Activated CD8-positive, alpha-beta memory T cell treated with anti-CD3 and anti-CD28 coated beads for 36 hours (primary cell): ENCODE measurements around the gene PCDHA12. TPM values are rescaled to one million over a fixed set of nuclear protein-coding genes. Genes with fewer than 3 reads are reported as not detected.
"Not testable (repeated sequence)": the region's sequence is repeated elsewhere in the genome, so short reads cannot be mapped to it uniquely, and the experiment has no call there.

Source experiments
- CTCF ChIA-PET: fragments of 350-600 bp; sonication (Branson Sonifier 250); formaldehyde crosslinking; loops from one replicate; lab custom pipeline; 2021; ENCODE audit warnings: antibody characterized with exemption; lab: Charles Lee
- POLR2A ChIA-PET: fragments of 350-600 bp; sonication (Branson Sonifier 250); formaldehyde crosslinking; loops from one replicate; lab custom pipeline; 2021; ENCODE audit warnings: antibody characterized with exemption; lab: Charles Lee
- total RNA-seq, 2 experiments: library from RNA; stranded (reverse); gene quantifications; one replicate each; pipeline ENCODE4 v1.2.3, GENCODE V29; 2021

PCDHA12 gene, protein sequence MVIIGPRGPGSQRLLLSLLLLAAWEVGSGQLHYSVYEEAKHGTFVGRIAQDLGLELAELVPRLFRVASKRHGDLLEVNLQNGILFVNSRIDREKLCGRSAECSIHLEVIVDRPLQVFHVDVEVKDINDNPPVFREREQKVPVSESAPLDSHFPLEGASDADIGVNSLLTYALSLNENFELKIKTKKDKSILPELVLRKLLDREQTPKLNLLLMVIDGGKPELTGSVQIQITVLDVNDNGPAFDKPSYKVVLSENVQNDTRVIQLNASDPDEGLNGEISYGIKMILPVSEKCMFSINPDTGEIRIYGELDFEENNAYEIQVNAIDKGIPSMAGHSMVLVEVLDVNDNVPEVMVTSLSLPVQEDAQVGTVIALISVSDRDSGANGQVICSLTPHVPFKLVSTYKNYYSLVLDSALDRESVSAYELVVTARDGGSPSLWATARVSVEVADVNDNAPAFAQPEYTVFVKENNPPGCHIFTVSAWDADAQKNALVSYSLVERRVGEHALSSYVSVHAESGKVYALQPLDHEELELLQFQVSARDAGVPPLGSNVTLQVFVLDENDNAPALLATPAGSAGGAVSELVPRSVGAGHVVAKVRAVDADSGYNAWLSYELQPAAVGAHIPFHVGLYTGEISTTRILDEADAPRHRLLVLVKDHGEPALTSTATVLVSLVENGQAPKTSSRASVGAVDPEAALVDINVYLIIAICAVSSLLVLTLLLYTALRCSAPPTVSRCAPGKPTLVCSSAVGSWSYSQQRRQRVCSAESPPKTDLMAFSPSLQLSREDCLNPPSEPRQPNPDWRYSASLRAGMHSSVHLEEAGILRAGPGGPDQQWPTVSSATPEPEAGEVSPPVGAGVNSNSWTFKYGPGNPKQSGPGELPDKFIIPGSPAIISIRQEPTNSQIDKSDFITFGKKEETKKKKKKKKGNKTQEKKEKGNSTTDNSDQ
- total RNA-seq, result not detected

DNA sequence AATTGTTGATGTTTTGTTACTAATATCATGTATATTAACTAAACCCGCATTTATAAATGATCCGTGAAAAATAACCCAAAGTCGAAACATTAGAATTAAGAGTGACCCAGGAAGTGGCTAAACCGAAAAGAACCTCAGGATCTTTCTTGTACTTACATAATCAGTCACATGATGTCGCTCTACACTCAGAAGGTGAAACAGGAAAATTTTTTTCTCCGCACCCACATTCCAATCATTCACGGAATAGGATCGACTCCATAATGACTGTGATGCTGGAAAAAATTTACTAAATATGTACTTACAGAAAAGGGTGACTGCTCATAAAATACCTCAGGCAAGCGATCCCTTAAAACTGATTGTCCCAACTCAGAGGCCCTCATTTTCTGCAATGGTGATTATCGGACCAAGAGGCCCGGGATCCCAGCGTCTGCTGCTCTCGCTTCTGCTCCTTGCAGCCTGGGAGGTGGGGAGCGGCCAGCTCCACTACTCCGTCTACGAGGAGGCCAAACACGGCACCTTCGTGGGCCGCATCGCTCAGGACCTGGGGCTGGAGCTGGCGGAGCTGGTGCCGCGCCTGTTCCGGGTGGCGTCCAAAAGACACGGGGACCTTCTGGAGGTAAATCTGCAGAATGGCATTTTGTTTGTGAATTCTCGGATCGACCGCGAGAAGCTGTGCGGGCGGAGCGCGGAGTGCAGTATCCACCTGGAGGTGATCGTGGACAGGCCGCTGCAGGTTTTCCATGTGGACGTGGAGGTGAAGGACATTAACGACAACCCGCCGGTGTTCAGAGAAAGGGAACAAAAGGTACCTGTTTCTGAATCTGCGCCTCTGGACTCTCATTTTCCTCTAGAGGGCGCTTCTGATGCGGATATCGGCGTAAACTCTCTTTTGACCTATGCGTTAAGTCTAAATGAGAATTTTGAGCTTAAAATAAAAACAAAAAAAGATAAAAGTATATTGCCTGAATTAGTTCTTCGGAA is at the start of gene PCDHA12:
TSS of gene PCDHA12 (plus strand) at position 224 of the 981 bp plus-strand sequence. CDS start at position 389, 165 bp downstream.
- CTCF ChIA-PET, result no interaction called here
- POLR2A ChIA-PET, result no interaction called here

GRCh38 chr5:140827704-140828361 is 47.3 kb upstream of the PCDHA12 start, which contains the start of gene PCDHA6:
TSS of gene PCDHA6 (plus strand) at chr5:140827960. CDS start at chr5:140828092, 132 bp downstream.
- ChIA-PET POLR2A (no interaction called here), CTCF (no interaction called here)

- ChIA-PET CTCF (no interaction called here), POLR2A (no interaction called here)
Measured at GRCh38 chr5:140828362-140828737, 46.8 kb upstream of the PCDHA12 start.

GRCh38 chr5:140829511-140830501 is 45.3 kb upstream of the PCDHA12 start:
- POLR2A ChIA-PET, CTCF ChIA-PET: not testable (repeated sequence)

- ChIA-PET POLR2A (no interaction called here), CTCF (no interaction called here)
Measured at GRCh38 chr5:140833993-140834392, 41.1 kb upstream of the PCDHA12 start, which contains the start of gene PCDHA7. TSS of gene PCDHA7 (plus strand) at chr5:140834269. CDS start at chr5:140834384, 115 bp downstream.

DNA sequence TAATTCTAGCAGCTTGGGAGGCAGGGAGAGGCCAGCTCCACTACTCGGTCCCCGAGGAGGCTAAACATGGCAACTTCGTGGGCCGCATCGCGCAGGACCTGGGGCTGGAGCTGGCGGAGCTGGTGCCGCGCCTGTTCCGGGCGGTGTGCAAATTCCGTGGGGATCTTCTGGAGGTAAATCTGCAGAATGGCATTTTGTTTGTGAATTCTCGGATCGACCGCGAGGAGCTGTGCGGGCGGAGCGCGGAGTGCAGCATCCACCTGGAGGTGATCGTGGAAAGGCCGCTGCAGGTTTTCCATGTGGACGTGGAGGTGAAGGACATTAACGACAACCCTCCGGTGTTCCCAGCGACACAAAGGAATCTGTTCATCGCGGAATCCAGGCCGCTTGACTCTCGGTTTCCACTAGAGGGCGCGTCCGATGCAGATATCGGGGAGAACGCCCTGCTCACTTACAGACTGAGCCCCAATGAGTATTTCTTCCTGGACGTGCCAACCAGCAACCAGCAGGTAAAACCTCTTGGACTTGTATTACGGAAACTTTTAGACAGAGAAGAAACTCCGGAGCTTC is 40.6 kb upstream of the PCDHA12 start:
- POLR2A ChIA-PET, CTCF ChIA-PET: not testable (repeated sequence)

DNA sequence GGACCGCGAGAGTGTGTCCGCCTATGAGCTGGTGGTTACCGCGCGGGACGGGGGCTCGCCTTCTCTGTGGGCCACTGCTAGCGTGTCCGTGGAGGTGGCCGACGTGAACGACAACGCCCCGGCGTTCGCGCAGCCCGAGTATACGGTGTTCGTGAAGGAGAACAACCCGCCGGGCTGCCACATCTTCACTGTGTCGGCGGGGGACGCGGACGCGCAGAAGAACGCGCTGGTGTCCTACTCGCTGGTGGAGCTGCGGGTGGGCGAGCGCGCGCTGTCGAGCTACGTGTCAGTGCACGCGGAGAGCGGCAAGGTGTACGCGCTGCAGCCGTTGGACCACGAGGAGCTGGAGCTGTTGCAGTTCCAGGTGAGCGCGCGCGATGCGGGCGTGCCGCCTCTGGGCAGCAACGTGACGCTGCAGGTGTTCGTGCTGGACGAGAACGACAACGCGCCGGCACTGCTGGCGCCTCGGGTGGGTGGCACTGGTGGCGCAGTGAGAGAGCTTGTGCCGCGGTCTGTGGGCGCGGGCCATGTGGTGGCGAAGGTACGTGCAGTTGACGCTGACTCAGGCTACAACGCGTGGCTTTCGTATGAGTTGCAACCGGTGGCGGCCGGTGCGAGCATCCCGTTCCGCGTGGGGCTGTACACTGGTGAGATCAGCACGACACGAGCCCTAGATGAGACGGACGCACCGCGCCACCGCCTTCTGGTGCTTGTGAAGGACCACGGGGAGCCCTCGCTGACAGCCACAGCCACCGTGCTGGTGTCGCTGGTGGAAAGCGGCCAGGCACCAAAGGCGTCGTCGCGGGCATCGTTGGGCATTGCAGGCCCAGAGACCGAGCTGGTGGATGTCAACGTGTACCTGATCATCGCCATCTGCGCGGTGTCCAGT is 39.2 kb upstream of the PCDHA12 start:
- CTCF ChIA-PET, result no interaction called here
- POLR2A ChIA-PET, result no interaction called here

DNA sequence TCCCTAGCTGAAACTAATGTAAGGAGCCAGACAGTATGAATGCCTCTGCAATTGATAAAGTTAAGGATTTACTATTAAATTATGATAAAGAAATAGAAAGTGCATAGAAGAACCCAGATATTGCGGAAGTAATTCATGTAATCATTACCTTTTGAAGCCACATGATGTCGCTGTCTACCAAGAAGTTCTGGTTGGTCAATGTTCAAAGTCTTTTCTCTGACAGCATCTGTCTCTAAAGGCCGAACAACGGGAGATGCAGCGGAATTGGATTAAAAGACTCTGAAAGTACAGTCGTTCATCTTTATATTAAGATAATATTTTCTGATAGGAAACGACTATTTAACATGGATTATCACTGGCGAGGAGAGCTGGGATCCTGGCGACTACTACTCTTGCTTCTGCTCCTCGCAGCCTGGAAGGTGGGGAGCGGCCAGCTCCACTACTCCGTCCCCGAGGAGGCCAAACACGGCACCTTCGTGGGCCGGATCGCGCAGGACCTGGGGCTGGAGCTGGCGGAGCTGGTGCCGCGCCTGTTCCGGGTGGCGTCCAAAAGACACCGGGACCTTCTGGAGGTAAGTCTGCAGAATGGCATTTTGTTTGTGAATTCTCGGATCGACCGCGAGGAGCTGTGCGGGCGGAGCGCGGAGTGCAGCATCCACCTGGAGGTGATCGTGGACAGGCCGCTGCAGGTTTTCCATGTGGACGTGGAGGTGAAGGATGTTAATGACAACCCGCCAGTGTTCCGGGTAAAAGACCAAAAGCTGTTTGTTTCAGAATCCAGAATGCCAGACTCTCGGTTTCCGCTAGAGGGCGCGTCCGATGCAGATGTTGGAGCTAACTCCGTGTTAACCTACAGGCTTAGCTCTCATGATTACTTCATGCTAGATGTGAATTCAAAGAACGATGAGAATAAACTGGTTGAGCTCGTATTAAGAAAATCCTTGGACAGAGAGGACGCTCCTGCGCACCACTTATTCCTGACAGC is 33.8 kb upstream of the PCDHA12 start, which contains the start of gene PCDHA8:
TSS of gene PCDHA8 (plus strand) at position 210 of the 985 bp plus-strand sequence. CDS start at position 345, 135 bp downstream.
- POLR2A ChIA-PET, result no interaction called here
- CTCF ChIA-PET, result no interaction called here

- CTCF ChIA-PET, result no interaction called here
Measured at GRCh38 chr5:140842798-140843733, 32.0 kb upstream of the PCDHA12 start.

DNA sequence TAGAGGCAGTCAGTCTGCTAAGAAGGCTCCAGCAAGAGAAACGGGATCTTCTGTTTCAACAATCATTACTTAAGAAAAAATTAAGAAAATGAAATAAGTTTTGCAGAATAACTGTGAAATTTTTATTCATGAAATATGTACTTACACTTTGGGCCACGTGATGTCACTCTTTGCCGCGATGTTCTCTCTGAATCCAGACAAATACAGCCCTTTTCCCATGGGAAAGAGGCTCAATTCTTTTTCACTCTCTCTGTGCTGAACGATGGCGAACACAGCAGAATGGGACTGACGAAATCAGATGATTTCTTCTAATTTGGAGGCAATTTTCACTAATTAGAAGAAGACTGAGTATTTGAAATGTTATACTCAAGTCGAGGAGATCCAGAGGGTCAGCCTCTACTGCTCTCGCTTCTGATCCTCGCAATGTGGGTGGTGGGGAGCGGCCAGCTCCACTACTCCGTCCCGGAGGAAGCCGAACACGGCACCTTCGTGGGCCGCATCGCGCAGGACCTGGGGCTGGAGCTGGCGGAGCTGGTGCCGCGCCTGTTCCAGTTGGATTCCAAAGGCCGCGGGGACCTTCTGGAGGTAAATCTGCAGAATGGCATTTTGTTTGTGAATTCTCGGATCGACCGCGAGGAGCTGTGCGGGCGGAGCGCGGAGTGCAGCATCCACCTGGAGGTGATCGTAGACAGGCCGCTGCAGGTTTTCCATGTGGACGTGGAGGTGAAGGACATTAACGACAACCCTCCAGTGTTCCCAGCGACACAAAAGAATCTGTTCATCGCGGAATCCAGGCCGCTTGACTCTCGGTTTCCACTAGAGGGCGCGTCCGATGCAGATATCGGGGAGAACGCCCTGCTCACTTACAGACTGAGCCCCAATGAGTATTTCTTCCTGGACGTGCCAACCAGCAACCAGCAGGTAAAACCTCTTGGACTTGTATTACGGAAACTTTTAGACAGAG is 26.7 kb upstream of the PCDHA12 start, which contains the start of gene PCDHA9:
TSS of gene PCDHA9 (plus strand) at position 244 of the 964 bp plus-strand sequence. CDS start at position 358, 114 bp downstream.
- POLR2A ChIA-PET, result not testable (repeated sequence)
- CTCF ChIA-PET, result interaction anchor here (0.6 kb wide), 1 partner anchor 420 kb away, joined by 3 read pairs; no protein-coding TSS in a partner anchor

More at GRCh38 chr5:140842798-140843733, 32.0 kb upstream of the PCDHA12 start:
- POLR2A ChIA-PET, result no interaction called here

- POLR2A ChIA-PET, CTCF ChIA-PET: not testable (repeated sequence)
Measured at GRCh38 chr5:140849831-140850634, 25.1 kb upstream of the PCDHA12 start.
